Neutrophil (primary cell): ENCODE results near the gene WDR88.
A peak's percentile ranks its signal among the peaks of the same experiment; 100 is the strongest.

Source experiments
- H3K27ac ChIP-seq: fragments of 200-600 bp; sonication (generic); 2 replicates; pipeline ENCODE4 v1.5.1; 2016; ENCODE audit warnings: mild to moderate bottlenecking, moderate library complexity
- H3K27me3 ChIP-seq: fragments of 200-600 bp; sonication (generic); 2 replicates; pipeline ENCODE4 v1.6.0; 2016; ENCODE audit warnings: mild to moderate bottlenecking
- H3K36me3 ChIP-seq: fragments of 200-600 bp; sonication (generic); 2 replicates; pipeline ENCODE4 v1.5.1; 2017
- H3K4me1 ChIP-seq, 2 experiments: fragments of 200-600 bp in 1 of 2; sonication (generic) in 1 of 2; 1 replicate in 1 of 2; 2 replicates in 1 of 2; pipeline versions ENCODE4 v1.5.1 to v1.6.1; 2013 to 2016; ENCODE audit warnings: low read depth in 1 of 2, low read length in 1 of 2, mild to moderate bottlenecking in 1 of 2, moderate library complexity in 1 of 2; ENCODE audit not compliant: control insufficient read depth in 1 of 2, insufficient read depth in 1 of 2
- H3K4me3 ChIP-seq, 2 experiments: fragments of 200-600 bp in 1 of 2; sonication (generic) in 1 of 2; 1 replicate in 1 of 2; 2 replicates in 1 of 2; pipeline ENCODE4 v1.5.1; 2013 to 2016; ENCODE audit warnings: low read depth in 1 of 2, low read length in 1 of 2, mild to moderate bottlenecking in 1 of 2, moderate library complexity in 1 of 2
- H3K9me3 ChIP-seq: fragments of 200-600 bp; sonication (generic); 2 replicates; pipeline ENCODE4 v1.5.1; 2016
- CTCF ChIP-seq: fragments of 200-600 bp; sonication (generic); IDR thresholded peaks from 2 replicates; pipeline ENCODE4 v1.5.1; 2016; ENCODE audit warnings: antibody characterized with exemption

Gene WDR88

GRCh38 chr19:33193269-33193864, 61.5 kb downstream of the WDR88 start:
- Histone ChIP-seq H3K4me3 (no peak overlapping the region), H3K4me1 (peaks cover 42 to 43% of the 10 kb centered on the region in 2 experiments)

GRCh38 chr19:33193865-33194362, 62.0 kb downstream of the WDR88 start, which contains the start of gene LRP3:
TSS of gene LRP3 (plus strand) at chr19:33194330. CDS start at chr19:33194786, 456 bp downstream.
- H3K36me3 ChIP-seq, result peaks cover 13% of the 10 kb centered on the region
- H3K4me3 ChIP-seq, result peak within 1 kb of the TSS; percentile 64 to 70
- H3K27ac ChIP-seq, result peak within 1 kb of the TSS; percentile 78
- TF ChIP-seq CTCF, result no peak
- H3K4me1 ChIP-seq, result peaks cover 42 to 43% of the 10 kb centered on the region in 2 experiments
- no peaks in the 10 kb centered on the region for H3K9me3 ChIP-seq
- H3K27me3 ChIP-seq, result no peaks in the 10 kb centered on the region

More at GRCh38 chr19:33193269-33193864, 61.5 kb downstream of the WDR88 start:
- Histone ChIP-seq H3K27ac (no peak overlapping the region), H3K27me3 (no peaks in the 10 kb centered on the region), H3K36me3 (peaks cover 11% of the 10 kb centered on the region), H3K9me3 (no peaks in the 10 kb centered on the region)
- no peak for TF ChIP-seq CTCF

- no peak for TF ChIP-seq CTCF
- peak overlapping the region; percentile 78 for H3K27ac ChIP-seq
- H3K36me3 ChIP-seq, result peaks cover 13% of the 10 kb centered on the region
- H3K9me3 ChIP-seq, result no peaks in the 10 kb centered on the region
- H3K4me1 ChIP-seq, result peaks cover 44 to 45% of the 10 kb centered on the region in 2 experiments
- peak overlapping the region; percentile 64 to 70 for H3K4me3 ChIP-seq
- H3K27me3 ChIP-seq, result no peaks in the 10 kb centered on the region
Observed at GRCh38 chr19:33194532-33194885, 62.6 kb downstream of the WDR88 start.

- peaks cover 13% of the 10 kb centered on the region for H3K36me3 ChIP-seq
- peaks cover 49 to 51% of the 10 kb centered on the region in 2 experiments for H3K4me1 ChIP-seq
- no peak for TF ChIP-seq CTCF
Observed at GRCh38 chr19:33194886-33195644, 63.2 kb downstream of the WDR88 start.

GRCh38 chr19:33195645-33196347, 63.9 kb downstream of the WDR88 start:
- Histone ChIP-seq H3K4me3 (peak overlapping the region; percentile 64 to 70), H3K4me1 (peaks cover 57 to 58% of the 10 kb centered on the region in 2 experiments), H3K36me3 (peaks cover 13% of the 10 kb centered on the region), H3K27ac (peak overlapping the region; percentile 78), H3K27me3 (no peaks in the 10 kb centered on the region), H3K9me3 (no peaks in the 10 kb centered on the region)
- TF ChIP-seq CTCF, result no peak

More at GRCh38 chr19:33194886-33195644, 63.2 kb downstream of the WDR88 start:
- Histone ChIP-seq H3K27ac (peak overlapping the region; percentile 78), H3K27me3 (no peaks in the 10 kb centered on the region), H3K4me3 (peak overlapping the region; percentile 64 to 70), H3K9me3 (no peaks in the 10 kb centered on the region)
